ENCODE data around the gene DNAH2. TPM values are rescaled to one million over a fixed set of nuclear protein-coding genes. Genes with fewer than 3 reads are reported as not detected.
"Not testable (repeated sequence)": the region's sequence is repeated elsewhere in the genome, so short reads cannot be mapped to it uniquely, and the experiment has no call there.

Gene DNAH2
- total and polyA plus RNA-seq, 12 donors, result under 0.01 to 0.30 (median 0.03) TPM; not detected in 3

- H3K9me3 ChIP-seq, result no peaks in the 10 kb centered on the region
- intact Hi-C loops (cut with DNase I), result loop anchor here in 6 of 10 donors (5.0 to 10.0 kb wide), 4 partner anchors 36 to 296 kb away; partner anchors contain the start of genes PER1 (in 1 of the 6) and RNF227 (in 1 of the 6)
- no peaks in the 10 kb centered on the region for H3K27me3 ChIP-seq
- ATAC-seq (peak in 1 of 8 donors; percentile 4), DNase-seq (peak; percentile 31 to 46)
- TF ChIP-seq CTCF (IDR thresholded peaks at IDR 0.05), result peak in 7 of 9 donors; percentile 6 to 52 (median 39)
- peak overlapping the region in 9 of 10 donors; percentile 85 to 98 (median 93) for H3K27ac ChIP-seq
- peaks cover 0 to 53% (median 32%) of the 10 kb centered on the region in 9 donors for H3K4me1 ChIP-seq
- H3K4me3 ChIP-seq, result peak overlapping the region; percentile 60 to 72 (median 68)
- H3K36me3 ChIP-seq, result peaks cover 0 to 50% (median 7%) of the 10 kb centered on the region in 9 donors
- 20 to 30% methylated on average over 19 to 20 of the region's 20 CpGs for WGBS, 2 donors
Measured at GRCh38 chr17:7858522-7858810, 140.9 kb downstream of the DNAH2 start.

GRCh38 chr17:7859028-7859427 lies 141.5 kb downstream of the DNAH2 start:
- Histone ChIP-seq H3K27me3 (no peaks in the 10 kb centered on the region), H3K36me3 (peaks cover 0 to 50% (median 1%) of the 10 kb centered on the region in 9 donors), H3K27ac (peak overlapping the region in 5 of 10 donors; percentile 85 to 98 (median 94)), H3K4me3 (peak overlapping the region in 7 of 10 donors; percentile 65 to 72 (median 69)), H3K4me1 (peaks cover 0 to 47% (median 32%) of the 10 kb centered on the region in 9 donors), H3K9me3 (no peaks in the 10 kb centered on the region)
- TF ChIP-seq CTCF (IDR thresholded peaks at IDR 0.05), result no peak
- WGBS, 2 donors, result 83 to 84% methylated on average over 8 of the region's 8 CpGs
- ATAC-seq (no peak), DNase-seq (no peak)
- intact Hi-C loops (cut with DNase I), result loop anchor here in 6 of 10 donors (5.0 to 10.0 kb wide), 4 partner anchors 37 to 296 kb away; partner anchors contain the start of genes PER1 (in 1 of the 6) and RNF227 (in 1 of the 6)

GRCh38 chr17:7862692-7863437 lies 145.3 kb downstream of the DNAH2 start:
- intact Hi-C loops (cut with DNase I), result loop anchor here (1.0 to 10.0 kb wide), 13 partner anchors 26 to 194 kb away; partner anchors contain the start of gene CHD3 (in 1 of the 10)
- Histone ChIP-seq H3K4me3 (no peak overlapping the region), H3K9me3 (peaks cover 0 to 4% (median 0%) of the 10 kb centered on the region in 11 donors), H3K36me3 (peaks cover 0 to 65% (median 0%) of the 10 kb centered on the region in 9 donors), H3K27ac (no peak overlapping the region), H3K27me3 (no peaks in the 10 kb centered on the region), H3K4me1 (peaks cover 0 to 26% (median 14%) of the 10 kb centered on the region in 9 donors)
- DNase-seq, result peak in 1 of 2 donors; percentile 62
- peak; percentile 65 to 83 (median 81) for TF ChIP-seq CTCF (IDR thresholded peaks at IDR 0.05)
- 40 to 44% methylated on average over 3 of the region's 3 CpGs for WGBS, 2 donors
- ATAC-seq, result no peak

- intact Hi-C loops (cut with DNase I), result loop anchor here (5.0 to 10.0 kb wide), 8 partner anchors 33 to 193 kb away; no protein-coding TSS in a partner anchor
- H3K4me3 ChIP-seq, H3K27me3 ChIP-seq, ATAC-seq, H3K27ac ChIP-seq, DNase-seq, H3K9me3 ChIP-seq: not testable (repeated sequence)
- Histone ChIP-seq H3K4me1 (peaks cover 0 to 15% (median under 1%) of the 10 kb centered on the region in 9 donors), H3K36me3 (peaks cover 0 to 73% (median 0%) of the 10 kb centered on the region in 9 donors)
- WGBS, 2 donors, result 77 to 82% methylated on average over 5 of the region's 5 CpGs
Measured at GRCh38 chr17:7864384-7864783, 146.8 kb downstream of the DNAH2 start.

Data from heart right ventricle (tissue), 16 donors.